Gastroesophageal sphincter (tissue), 4 donors: ENCODE data around the gene STK32C. TPM values are rescaled to one million over a fixed set of nuclear protein-coding genes. Genes with fewer than 3 reads are reported as not detected.

ENCODE experiments used
- ATAC-seq: fragments of 150-250 bp; one replicate; pipeline ENCODE4 v1.9.1; 2016; ENCODE audit warnings: mild to moderate bottlenecking, moderate library complexity
- H3K27ac ChIP-seq, 4 donors: fragments of 200-600 bp; sonication (generic) in 3 of 4; 1 replicate in 3 of 4; 2 replicates in 1 of 4; pipeline ENCODE4 v1.5.1; 2016 to 2019
- H3K27me3 ChIP-seq: fragments of 200-600 bp; sonication (generic); one replicate; pipeline ENCODE4 v1.5.1; 2019
- H3K36me3 ChIP-seq, 2 donors: fragments of 200-600 bp; sonication (generic); one replicate each; pipeline ENCODE4 v1.5.1; 2019; ENCODE audit warnings: control low read depth in 1 of 2
- H3K4me1 ChIP-seq, 3 donors: fragments of 200-600 bp; sonication (generic); 1 replicate in 2 of 3; 2 replicates in 1 of 3; pipeline ENCODE4 v1.5.1; 2016 to 2019; ENCODE audit warnings: control low read depth in 2 of 3
- H3K4me3 ChIP-seq, 2 donors: fragments of 200-600 bp; sonication (generic); one replicate each; pipeline ENCODE4 v1.5.1; 2019; ENCODE audit warnings: mild to moderate bottlenecking in 1 of 2, moderate library complexity in 1 of 2
- H3K9me3 ChIP-seq, 3 donors: fragments of 200-600 bp; sonication (generic); one replicate each; pipeline ENCODE4 v1.5.1; 2017 to 2019; ENCODE audit warnings: control low read depth in 2 of 3
- EP300 ChIP-seq: sonication (generic); formaldehyde crosslinking; IDR thresholded peaks from one replicate; pipeline ENCODE4 v1.6.1; 2017; ENCODE audit warnings: antibody characterized with exemption, mild to moderate bottlenecking
- POLR2A ChIP-seq, 2 donors: fragments of 450-650 bp; IDR thresholded peaks; one replicate each; pipeline ENCODE4 v1.6.1; 2017; ENCODE audit warnings: antibody characterized with exemption in 2 of 2, mild to moderate bottlenecking in 2 of 2, moderate library complexity in 1 of 2
- POLR2AphosphoS5 ChIP-seq: sonication (generic); formaldehyde crosslinking; IDR thresholded peaks from one replicate; pipeline ENCODE4 v1.6.1; 2017; ENCODE audit warnings: antibody characterized with exemption
- WGBS, 2 donors: methylation state at CpG; one replicate each; pipeline ENCODE4 v1.1.5; 2018; ENCODE audit warnings: low coverage in 1 of 2; 5-methylcytosine and 5-hydroxymethylcytosine counted together
- total RNA-seq, 4 donors: library from RNA; depleted of rRNA; stranded (reverse); fragments of >200 nt; gene quantifications; one replicate each; pipeline ENCODE4 v1.1.0, GENCODE V29; 2016
- TF ChIP-seq, protein P1 (sequence below), 4 experiments: fragments of 200-600 bp in 2 of 4; fragments of 450-650 bp in 2 of 4; sonication (generic) in 1 of 4; IDR thresholded peaks; one replicate each; pipeline ENCODE4 v1.5.1; 2017 to 2019; ENCODE audit warnings: antibody characterized with exemption in 4 of 4, mild to moderate bottlenecking in 2 of 4, moderate library complexity in 2 of 4

Gene STK32C
- total RNA-seq, 4 donors from 2014 or later: 3.8 to 13.0 (median 5.1) TPM

DNA sequence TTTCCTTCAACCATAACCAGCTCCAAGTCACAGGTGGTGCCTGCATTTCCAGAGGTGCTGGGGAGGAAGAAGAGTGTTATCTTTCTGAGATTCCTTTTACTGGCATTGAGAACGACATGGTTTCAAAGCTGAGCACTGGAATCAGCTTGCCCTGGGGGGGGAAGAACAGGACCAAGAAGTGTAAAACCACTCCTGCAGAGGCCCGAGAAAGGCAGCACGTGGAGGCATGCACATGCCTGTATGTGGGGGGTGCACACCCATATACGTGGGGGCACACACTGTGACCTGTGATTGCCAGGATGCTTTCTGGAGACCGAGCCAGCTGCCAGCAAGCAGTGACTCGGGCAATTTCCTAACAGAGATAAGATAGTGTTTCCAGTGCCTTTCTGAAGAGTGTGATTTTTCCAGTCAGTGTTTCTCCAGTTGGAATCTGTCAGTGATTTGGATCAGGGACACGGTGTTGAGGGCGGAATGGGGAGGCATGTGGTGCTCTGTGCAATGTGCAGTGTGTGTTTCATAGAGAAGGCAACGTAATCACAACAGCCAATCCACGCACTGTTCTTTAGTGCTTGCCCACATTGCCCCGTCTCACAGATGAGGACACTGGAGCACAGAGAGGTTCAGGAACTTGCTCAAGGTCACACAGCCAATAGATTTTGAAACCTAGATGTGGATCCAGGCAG, 28.5 kb upstream of the STK32C start:
- Histone ChIP-seq H3K4me1 (peaks cover 0 to 10% (median 5%) of the 10 kb centered on the region in 3 donors), H3K27me3 (no peaks in the 10 kb centered on the region), H3K27ac (peak overlapping the region in 1 of 4 donors; percentile 34), H3K36me3 (peaks cover 0 to 44% of the 10 kb centered on the region in 2 donors), H3K4me3 (peak overlapping the region in 1 of 2 donors; percentile 44), H3K9me3 (no peaks in the 10 kb centered on the region)
- no peak for TF ChIP-seq EP300
- TF ChIP-seq, protein P1, sequence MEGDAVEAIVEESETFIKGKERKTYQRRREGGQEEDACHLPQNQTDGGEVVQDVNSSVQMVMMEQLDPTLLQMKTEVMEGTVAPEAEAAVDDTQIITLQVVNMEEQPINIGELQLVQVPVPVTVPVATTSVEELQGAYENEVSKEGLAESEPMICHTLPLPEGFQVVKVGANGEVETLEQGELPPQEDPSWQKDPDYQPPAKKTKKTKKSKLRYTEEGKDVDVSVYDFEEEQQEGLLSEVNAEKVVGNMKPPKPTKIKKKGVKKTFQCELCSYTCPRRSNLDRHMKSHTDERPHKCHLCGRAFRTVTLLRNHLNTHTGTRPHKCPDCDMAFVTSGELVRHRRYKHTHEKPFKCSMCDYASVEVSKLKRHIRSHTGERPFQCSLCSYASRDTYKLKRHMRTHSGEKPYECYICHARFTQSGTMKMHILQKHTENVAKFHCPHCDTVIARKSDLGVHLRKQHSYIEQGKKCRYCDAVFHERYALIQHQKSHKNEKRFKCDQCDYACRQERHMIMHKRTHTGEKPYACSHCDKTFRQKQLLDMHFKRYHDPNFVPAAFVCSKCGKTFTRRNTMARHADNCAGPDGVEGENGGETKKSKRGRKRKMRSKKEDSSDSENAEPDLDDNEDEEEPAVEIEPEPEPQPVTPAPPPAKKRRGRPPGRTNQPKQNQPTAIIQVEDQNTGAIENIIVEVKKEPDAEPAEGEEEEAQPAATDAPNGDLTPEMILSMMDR (IDR thresholded peaks at IDR 0.05): no peak
- no peak for TF ChIP-seq POLR2A (IDR thresholded peaks at IDR 0.05)
- TF ChIP-seq POLR2AphosphoS5: no peak
- ATAC-seq: no peak
- 53 to 61% methylated on average over 7 to 8 of the region's 11 CpGs for WGBS, 2 donors

DNA sequence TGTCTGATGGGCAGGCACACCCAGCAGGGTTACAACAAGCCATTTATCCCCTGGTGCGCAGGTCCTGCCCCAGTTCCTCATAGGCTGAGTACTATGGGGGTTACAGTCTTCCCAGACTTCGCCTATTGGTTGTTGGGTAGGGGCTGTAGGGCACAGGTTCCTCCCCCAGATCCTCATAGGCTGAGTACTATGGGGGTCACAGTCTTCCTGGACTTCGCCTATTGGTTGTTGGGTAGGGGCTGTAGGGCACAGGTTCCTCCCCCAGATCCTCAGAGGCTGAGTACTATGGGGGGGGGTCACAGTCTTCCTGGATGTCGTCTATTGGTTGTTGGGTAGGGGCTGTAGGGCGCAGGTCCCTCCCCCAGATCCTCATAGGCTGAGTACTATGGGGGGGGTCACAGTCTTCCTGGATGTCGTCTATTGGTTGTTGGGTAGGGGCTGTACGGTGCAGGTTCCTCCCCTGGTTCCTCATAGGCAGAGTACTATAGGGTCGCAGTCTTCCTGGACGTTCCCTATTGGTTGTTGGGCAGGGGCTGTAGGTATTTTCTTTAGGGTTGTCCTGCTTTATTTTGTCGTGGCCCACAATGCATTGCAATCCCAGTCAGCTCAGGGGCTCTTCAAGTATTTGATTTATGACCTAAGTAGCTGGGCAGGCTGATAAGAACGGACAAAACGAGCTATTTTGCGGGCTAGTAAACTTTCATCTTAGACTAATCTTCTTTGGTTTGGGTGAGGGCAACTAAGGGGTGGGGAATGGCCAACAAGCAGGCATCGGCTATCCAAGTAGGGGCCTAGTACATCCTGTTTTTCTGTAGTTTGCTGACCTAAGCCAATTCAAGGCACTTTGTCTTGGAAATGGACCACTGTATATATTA, 27.7 kb upstream of the STK32C start:
- WGBS, 2 donors: 61 to 93% methylated on average over 5 of the region's 14 CpGs
- H3K4me1 ChIP-seq: peaks cover 0 to 18% (median 9%) of the 10 kb centered on the region in 3 donors

GRCh38 chr10:132334631-132335188, 27.0 kb upstream of the STK32C start:
- Histone ChIP-seq H3K36me3 (peaks cover 0 to 36% of the 10 kb centered on the region in 2 donors), H3K4me1 (peaks cover 0 to 25% (median 9%) of the 10 kb centered on the region in 3 donors), H3K27me3 (no peaks in the 10 kb centered on the region), H3K4me3 (no peak overlapping the region), H3K27ac (no peak overlapping the region), H3K9me3 (no peaks in the 10 kb centered on the region)
- WGBS, 2 donors: 100% methylated on average over 2 of the region's 4 CpGs; no CpG with 5 or more reads in 1 of the 2 donors
- ATAC-seq: no peak
- TF ChIP-seq EP300: no peak
- TF ChIP-seq, protein P1 (IDR thresholded peaks at IDR 0.05): no peak
- TF ChIP-seq POLR2AphosphoS5: no peak
- TF ChIP-seq POLR2A (IDR thresholded peaks at IDR 0.05): no peak

More for the DNA sequence above, 27.7 kb upstream of the STK32C start:
- Histone ChIP-seq H3K27me3 (no peaks in the 10 kb centered on the region), H3K4me3 (no peak overlapping the region), H3K27ac (peak overlapping the region in 1 of 4 donors; percentile 13), H3K9me3 (no peaks in the 10 kb centered on the region), H3K36me3 (peaks cover 0 to 44% of the 10 kb centered on the region in 2 donors)
- TF ChIP-seq, protein P1 (IDR thresholded peaks at IDR 0.05): no peak
- TF ChIP-seq POLR2AphosphoS5: no peak
- no peak for TF ChIP-seq POLR2A (IDR thresholded peaks at IDR 0.05)
- no peak for TF ChIP-seq EP300
- peak; percentile 16 for ATAC-seq

DNA sequence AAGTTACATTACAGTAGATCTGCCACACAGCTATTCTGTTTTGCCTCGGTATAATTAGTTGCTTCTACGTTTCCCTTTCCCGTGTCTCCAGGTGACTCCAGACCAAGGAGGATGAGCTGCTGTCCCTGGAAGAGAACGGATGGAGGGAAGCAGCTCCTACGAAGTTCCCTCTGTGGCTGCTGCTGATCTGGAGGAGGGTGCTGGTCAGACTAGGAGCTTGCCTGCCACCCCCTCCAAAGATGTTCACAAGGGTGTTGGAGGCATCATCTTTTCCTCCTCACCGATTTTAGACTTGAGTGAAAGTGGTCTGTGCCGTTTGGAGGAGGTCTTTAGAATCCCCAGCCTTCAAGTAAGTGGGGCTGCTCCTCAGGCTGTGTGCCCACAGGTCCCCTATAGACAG, 25.6 kb upstream of the STK32C start:
- peaks cover 0 to 38% (median 13%) of the 10 kb centered on the region in 3 donors for H3K4me1 ChIP-seq
- H3K9me3 ChIP-seq: no peaks in the 10 kb centered on the region
- TF ChIP-seq POLR2A (IDR thresholded peaks at IDR 0.05): no peak
- TF ChIP-seq, protein P1 (IDR thresholded peaks at IDR 0.05): no peak
- no peak for TF ChIP-seq EP300
- no peaks in the 10 kb centered on the region for H3K27me3 ChIP-seq
- H3K36me3 ChIP-seq: peaks cover 0 to 23% of the 10 kb centered on the region in 2 donors
- no peak overlapping the region for H3K4me3 ChIP-seq
- ATAC-seq: no peak
- H3K27ac ChIP-seq: no peak overlapping the region
- 85 to 92% methylated on average over 2 of the region's 7 CpGs for WGBS, 2 donors
